Activated T-helper 1 cell treated with Interleukin-2 at 50 U/mL for 16 hours (primary cell): Measurements from ENCODE around the gene SLC16A9.

Source experiments
- DNase-seq: peaks from one replicate; pipeline ENCODE4 v3.0.0-alpha.2; 2020; ENCODE audit warnings: low read depth

The SLC16A9 gene

DNA sequence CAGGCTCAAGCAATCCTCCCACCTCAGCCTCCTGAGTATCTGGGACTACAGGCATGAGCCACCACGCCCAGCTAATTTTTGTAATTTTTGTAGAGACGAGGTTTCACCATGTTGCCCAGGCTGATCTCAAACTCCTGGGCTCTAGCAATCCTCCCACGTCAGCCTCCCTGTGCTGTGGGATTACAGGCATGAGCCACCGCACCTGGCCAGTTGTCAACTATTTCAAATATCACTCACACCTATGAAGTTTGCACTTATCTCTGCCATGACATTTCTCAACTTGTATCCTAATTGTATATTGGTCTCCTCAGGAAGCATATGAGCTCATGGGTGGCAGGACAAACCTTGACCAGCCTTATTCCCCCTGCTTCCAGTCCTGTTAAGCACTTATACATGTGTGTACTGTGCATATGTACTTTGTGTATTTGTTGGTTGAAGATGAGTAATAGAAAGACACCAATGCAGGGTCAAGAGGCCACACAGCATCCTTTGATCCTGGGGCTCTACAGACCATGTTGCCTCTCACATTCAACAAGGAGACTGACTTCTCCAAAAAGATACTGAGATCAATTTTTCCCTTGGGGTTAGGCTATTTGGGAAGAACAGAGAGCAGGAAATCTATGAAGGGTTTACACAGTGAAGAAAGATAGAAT is 82.2 kb downstream of the SLC16A9 start:
- DNase-seq, result no peak

DNA sequence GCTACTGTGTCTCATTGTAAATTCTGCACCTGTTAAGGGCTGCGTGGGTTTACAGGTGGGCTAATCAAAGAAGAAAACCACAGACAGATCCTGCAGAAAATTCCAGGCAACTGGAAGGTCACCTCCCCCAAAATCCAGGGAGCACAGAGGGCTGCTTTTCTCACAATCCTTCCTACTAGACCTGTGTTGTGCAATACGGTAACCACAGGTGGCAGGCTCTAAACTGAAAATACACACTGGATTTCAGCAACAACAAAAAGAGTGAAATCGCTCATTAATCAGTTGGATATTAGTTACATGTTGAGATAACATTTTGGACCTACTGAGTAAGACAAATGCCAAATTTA is 83.2 kb downstream of the SLC16A9 start:
- DNase-seq, result no peak

DNA sequence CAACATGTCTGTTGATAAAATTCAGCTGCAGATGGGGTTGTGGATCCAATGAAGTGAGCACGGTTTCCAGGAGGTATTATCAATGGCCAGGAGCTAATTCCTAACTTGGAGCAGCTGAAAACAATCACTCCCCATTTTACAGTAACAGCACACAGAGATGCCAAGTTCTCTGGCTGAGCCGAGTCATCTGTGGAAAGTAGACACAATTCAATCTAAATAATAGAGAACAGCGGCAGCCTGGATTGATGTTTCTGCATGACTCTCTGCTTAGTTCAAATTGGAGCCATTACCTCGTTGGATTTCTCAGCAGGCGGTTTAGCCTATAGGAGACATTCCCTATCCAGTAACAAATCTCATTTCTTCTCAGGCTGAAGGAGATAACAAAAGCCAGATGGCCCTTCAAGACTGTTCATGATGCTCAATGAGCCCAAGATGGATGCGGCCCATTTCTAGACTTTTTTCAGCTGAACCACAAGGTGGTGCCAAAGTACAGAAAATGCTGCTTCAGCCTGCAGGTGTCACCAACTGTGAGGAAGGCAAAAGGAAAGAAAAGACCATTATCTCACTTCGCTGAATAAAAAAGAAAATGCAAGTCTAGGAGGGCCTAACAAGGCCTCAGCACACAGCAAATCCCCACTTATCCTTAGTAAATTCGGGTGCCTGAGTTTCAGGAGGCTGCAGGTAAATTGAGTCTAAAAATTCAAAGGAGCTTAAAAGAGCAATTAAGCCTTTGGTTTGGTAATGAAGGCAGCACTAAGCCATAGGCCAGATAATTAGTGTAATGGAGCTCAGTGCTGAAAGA is 83.7 kb downstream of the SLC16A9 start:
- no peak for DNase-seq

DNA sequence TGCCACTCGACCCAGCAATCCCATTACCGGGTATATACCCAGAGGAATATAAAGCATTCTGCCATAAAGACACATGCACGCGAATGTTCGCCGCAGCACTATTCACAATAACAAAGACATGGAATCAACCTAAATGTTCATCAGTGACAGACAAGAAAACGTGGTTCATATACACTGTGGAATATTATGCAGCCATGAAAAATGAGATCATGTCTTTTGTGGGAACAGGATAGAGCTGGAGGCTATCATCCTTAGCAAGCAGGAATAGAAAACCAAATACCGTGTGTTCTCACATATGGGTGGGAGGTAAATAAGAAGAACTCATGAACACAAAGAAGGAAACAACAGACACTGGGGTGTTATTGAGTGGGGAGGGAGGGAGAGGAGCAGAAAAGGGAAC is 84.7 kb downstream of the SLC16A9 start:
- DNase-seq, result no peak

DNA sequence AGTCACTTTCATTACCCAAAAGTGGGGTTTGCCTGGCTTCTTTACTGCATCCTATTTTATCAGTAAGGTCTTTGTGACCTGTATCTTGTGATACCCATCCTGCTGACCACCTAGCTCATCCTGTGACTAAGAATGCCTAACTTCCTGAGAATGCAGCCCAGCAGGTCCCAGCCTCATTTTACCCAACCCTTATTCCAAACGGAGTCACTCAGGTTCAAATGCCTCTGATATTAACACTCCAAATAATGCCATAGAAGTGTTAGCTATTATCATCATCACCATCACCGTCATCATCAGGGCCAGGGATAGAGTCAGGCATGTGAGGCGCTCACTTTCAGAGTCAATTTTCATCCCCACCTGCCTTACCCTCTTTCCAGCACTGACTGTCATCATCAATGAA is 85.5 kb downstream of the SLC16A9 start:
- DNase-seq, result no peak

DNA sequence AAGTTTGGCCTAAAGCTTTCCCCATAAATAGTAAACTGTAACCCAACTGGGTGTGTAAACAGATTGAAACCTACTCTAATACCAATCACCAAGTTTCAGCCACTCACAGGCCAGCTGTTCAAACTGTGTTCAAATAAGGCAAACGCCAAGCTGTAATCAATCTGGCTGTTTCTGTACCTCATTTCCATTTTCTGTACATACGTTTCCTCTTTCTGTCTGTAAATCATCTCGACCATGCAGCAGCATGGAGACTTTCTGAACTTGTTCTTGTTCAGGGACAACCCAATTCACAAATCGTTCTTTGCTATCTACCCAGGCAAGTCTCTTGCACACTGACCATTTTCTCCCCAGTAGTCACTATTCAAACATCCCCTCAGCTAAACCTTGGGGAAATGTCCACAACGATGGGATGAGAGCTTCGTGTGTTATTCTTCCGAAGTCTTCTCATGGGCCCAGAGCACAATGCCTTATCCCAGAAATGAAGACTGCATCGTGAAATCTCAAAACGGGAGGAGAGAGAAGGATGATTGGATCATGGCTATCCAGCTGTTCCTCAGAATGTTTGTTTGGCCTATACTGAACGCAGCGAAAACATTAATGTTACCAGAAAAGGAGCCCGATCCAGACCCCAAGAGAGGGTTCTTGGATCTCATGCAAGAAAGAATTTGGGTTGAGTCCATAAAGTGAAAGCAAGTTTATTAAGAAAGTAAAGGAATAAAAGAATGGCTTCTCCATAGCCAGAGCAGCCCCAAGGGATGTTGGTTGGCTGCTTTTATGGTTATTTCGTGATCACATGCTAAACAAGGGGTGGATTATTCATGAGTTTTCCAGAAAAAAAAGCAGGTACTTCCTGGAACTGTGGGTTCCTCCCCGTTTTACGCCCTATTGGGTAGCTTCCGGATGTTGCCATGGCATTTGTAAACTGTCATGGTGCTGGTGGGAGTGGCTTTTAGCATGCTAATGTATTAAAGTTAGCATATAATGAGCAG is 86.2 kb downstream of the SLC16A9 start:
- no peak for DNase-seq

DNA sequence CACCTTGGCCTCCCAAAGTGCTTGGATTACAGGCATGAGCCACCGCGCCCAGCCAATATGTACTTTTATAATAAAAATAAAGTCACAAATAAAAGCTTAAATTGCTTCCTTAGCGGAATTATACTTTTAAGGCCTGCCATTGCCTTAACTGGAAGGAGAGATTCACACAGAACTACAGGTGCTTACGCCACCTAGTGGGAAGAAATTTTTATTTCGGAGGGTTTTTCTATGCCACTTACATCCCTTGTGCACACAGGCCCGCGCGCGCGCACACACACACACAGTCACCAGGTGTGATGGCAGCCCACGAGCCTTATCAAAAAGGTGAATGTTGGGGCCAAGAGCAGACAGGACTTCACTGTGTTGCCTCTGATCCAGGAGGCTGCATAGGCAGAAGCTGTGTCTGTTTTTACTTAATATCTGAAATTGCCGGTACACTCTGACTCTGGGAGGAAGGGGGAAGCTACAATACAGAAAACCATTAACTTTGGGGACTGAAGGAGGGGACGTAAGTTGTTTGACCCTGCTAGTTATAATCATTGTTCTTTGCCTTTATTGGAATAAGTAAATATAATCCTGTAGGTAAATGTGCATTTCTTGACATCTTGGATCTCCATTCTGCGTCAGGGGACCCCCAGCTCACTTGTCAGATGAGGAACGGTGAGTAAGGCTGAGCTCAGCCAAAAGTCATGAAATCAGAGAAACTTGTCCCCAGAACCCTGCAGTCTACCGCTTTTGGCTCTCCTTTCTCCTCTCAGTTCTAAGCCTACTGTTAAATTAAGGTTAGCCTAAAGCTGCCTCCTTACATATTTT is 87.1 kb downstream of the SLC16A9 start:
- no peak for DNase-seq

DNA sequence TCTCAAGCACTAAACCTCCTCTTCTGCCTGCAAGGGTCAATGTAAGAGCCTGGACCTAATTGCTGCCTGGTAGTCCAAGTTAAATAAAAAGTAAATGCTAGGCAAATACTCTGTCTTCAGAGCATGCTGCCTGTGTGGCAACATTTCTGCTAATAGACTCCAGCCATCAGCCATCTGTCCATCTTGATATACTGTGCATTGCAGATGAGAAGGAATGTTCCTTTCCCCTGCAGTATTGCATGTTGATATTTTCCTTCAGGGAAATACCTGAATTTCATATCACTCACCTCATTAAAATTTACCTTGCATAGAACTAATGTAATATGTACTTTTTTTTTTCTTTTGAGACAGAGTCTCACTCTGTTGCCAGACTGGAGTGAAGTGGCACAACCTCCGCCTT is 87.9 kb downstream of the SLC16A9 start:
- no peak for DNase-seq

DNA sequence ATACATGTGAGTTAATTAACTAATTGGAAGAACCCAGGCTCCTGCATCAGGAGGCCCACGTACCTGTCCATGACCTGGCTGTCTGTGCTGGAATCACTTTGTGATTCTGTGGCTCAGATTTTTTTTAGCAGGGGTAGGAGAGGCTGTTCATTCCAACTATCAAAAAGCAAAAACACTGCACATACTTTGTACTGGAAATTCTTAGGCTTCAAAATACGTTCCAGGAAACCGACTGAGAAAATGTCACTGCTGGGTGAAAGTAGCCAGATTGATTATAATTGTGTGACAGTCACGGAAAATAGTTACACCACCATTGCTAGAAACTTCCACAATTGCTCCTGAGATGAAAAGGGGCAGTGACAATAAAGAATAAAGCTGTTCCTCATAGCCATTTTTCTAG is 91.0 kb downstream of the SLC16A9 start:
- no peak for DNase-seq

DNA sequence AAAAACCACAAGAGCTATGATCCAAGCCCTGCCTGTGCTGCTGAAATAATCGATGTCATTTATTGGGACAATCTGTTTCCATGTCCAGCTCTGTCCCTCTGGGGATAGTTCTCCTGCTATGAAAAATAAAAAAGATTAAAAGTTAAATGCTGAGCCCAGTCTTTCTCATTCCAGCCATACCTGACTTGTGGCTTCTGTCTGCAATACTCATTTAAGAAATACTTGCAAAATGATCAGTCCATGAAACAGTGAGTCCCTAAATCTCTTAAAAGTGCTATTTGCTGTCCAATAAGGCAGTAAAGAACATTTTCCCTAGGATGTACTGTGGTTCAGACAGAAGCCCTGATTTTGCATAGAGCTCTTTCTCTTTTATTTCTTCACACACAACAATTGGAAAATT is 91.7 kb downstream of the SLC16A9 start:
- no peak for DNase-seq

DNA sequence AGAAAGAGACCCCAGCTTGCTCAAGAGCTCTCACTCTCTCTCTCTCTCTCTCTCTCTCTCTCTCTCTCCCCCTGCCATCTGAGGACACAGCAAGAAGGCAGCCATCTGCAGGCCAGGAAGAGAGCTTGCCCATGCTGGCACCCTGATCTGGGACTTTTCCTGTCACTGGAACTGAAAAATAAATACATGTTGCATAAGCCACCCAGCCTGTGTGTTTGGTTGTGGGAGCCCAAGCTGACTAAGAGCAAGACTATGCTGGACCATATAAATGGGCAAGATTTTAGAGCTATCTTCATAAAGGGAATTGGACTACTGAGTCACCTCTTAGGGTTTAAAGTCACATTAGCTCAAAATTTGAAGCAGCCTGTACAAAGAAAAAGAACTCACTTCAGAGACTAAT is 98.6 kb downstream of the SLC16A9 start:
- DNase-seq, result no peak

DNA sequence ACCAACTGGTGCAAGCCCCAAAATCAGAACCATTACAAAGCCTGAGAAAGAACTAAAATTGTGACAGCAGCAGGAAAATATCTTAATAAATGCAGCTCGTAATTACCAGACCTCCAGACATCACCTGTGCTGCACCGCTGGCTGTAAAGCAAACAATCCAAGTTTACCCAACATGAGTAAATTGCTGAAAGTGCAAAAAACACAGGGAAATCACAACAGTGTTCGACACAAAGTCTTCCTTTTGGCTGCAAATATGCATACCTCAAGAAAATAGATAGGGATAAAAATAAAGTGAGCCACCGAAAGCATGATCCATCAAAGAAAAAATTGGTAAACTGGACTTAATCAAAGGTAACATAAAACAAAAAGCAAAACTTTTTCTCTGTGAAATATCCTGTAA is 101.7 kb downstream of the SLC16A9 start:
- no peak for DNase-seq

DNA sequence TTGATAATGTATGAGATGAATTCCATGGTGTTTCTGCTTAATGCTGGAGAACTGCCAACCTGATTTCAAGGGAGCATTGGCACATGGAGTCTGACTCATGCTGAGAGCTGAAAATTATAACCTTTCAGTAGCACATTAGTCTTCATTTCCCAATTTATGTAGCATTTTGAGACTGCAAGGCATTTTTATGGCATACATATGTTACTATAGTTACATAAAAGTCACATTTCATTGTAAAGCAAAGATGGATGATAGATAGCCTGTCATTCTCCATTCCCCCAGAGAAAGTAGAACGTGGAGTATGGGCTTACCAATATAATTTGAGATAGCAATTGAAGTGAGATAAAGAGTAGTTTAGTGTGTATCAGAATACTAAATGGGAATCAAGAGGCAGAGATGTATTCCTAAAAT is 103.1 kb downstream of the SLC16A9 start:
- DNase-seq, result no peak

DNA sequence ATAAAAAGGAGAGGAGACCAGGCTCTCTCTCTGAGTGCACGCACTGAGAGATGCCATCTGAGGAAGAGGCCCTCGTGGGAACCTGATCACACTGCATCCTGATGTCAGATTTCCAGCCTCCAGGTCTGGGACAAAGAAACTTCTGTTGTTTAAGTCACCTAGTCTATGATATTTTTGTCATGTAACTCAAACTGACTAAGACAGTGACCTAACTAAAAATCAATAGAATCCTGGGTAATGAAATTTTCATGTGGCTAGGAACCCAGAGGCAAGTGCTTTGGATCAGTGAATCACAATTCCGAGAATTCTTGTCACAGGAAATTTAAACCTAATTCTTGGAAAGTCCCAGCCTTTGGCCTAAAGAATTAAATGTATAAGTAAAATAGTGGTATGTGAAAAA is 107.7 kb downstream of the SLC16A9 start:
- no peak for DNase-seq
